HG03521 (cell line): ENCODE measurements around the gene PPM1B.
"Not testable (repeated sequence)": the region's sequence is repeated elsewhere in the genome, so short reads cannot be mapped to it uniquely, and the experiment has no call there.

ENCODE experiments used
- ATAC-seq: cut with Tn5 transposase; IDR thresholded peaks from one replicate; pipeline ENCODE4 v1.9.1; 2021; ENCODE audit warnings: mild to moderate bottlenecking, moderate library complexity; ENCODE audit not compliant: unreplicated experiment

Gene PPM1B

DNA sequence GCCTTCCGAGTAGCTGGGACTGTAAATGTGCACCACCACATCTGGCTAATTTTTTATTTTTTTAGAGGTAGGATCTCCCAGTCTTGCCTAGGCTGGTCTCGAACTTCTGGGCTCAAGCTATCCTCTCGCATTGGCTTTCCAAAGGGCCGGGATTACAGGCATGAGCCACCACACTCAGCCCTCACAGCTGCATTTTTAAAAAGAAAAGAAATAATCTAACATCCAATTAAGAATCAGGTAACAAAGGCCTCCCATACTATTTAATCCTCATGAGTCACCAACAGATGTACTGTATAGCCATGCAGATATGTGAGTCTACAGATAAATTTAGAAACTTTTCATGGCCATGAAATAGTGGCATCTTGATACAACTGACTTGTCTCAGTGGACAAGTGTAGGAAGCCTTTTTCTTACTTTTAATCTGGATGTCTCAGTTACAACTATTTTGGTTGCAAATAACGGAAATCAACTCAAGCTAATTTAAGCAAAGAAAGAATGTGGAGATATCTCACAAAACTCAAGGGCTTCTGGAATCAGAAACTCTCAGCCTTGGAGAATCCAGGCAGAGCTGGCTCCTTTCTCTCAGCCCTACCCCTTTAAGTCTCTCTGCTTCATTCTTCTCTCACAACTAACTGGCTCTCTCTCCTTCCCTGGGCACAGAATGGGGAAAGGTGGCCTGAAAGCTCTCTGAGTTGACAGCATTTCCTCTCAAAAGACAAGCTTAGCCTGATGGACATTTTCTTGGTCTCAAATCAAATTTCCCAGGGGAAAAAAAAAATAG is 12.8 kb upstream of the PPM1B start:
- no peak for ATAC-seq

DNA sequence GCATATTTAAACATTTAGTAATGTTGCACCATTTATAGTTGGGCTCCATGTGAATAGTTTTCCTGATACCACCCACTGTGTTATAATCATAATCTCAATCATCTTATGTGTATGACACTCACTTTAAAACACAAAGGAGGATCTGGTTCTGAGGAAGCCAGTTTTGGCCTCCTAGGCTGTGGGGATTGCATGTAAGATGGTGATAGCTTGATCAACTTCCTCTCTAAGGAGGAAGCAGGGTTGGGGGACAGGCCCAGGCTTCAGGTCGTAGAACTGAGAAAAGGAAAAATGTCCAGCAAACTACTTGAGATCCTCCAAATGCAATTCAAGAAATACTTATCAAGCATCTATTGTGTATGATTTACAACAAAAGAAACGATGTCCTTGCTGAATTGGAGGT is 4.9 kb upstream of the PPM1B start:
- no peak for ATAC-seq

GRCh38 chr2:44164617-44165016 is 4.1 kb upstream of the PPM1B start:
- no peak for ATAC-seq

- no peak for ATAC-seq
These were observed 2.6 kb upstream of the PPM1B start for GRCh38 chr2:44166096-44166495.

DNA sequence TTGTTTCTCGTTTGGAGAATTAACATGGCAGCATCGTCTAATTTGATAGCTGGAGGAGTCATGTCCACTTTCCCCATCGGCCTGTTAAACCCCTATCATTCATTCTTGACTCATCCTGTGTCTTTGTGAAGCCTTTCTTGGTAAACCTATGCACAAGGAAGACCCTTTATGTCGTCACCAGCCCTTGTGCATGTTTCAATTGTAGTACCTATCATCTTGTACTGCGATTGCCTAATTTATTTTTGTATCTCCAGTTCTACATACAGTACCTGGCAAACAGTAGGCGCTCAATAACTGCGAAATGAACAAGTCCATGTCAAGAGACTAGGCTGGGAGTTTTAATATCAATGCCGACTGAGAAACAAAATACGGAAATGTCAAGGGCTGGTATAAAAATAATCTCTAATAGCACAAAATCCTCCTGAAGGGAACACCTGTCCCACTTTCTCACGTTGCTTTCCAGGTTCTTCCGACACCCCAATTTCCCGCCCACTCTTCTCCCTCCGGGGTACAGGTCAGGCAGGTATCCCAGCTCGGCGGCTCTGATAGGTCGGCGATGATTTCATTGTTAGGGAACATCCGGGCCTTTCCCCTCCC is 1.3 kb upstream of the PPM1B start:
- no peak for ATAC-seq

DNA sequence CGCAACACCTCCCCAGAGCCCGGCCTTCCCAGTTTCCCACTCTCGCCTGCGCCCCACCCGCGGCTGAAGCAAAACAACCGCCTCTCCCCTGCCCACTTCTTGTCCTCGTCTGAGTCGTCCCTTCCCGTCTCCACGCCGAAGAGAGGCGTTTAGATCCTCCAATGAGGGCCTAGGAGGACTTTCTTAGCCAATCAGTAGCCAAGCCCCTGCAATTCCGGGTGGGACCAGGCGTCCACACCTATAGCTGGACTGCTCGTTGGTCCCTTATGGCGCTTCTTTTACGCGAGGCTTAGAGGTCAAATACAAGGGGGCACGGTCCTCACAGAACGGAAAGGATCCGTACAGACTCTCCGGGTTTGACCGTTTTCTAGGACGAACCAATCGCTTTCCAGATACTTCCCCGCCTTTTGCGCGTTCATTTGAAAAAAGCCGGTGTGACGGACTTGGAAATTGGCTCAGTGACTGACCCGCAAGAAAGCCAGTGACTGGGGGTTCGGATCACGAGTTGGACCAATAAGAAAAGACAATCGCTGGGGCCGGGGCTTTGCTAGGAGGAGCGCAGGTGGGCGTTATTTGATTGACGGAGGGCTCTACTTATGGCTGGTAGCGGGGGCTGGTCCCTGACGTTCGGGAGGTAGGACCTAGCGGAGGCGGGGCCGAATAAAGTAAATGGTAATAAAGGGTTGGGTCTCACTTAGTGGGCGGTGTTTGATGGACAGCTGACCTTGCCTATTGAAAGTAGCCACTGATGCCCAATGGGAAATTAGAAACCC is 581 bp upstream of the PPM1B start:
- peak; percentile 75 for ATAC-seq

DNA sequence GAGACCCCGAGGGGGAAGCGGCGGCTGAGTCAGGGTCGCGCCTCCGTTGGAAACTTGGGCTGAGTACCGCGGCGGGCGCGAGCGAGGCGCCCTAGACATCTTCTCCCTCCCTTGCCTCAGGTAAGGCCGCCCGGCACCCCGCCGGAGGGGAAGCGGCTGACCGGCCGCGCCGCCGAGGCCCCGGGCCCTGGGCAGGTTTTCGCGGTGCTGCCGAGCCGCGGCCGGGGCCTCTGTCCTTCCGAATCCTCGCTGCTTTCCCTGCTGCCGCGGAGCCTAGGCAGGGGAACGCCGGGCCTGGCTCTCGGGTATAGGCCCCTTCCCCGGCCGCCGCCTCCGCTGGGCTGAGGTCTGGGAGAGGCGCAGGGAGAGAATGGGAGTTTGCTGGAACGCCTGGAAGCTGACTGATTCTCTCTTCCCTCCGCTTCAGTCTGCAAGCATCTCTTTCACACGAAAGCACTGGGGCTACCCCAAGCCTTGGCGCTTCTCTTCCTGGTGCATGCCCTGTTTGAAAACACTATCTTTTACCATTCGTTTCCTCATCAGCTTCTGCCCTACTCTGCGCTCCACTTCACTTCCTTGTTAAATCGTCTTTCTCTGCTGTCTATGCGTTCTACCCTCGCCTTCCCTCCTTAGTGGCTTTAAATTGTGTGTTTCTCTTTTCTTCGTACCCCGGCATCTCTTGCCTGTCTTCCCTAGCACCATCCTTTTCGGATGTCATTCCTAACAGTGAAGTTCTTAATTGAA is 652 bp downstream of the PPM1B start:
- ATAC-seq = peak; percentile 3

GRCh38 chr2:44170311-44170717 is 1.6 kb downstream of the PPM1B start:
- no peak for ATAC-seq

- no peak for ATAC-seq
These were observed 2.3 kb downstream of the PPM1B start for GRCh38 chr2:44171018-44171417.

DNA sequence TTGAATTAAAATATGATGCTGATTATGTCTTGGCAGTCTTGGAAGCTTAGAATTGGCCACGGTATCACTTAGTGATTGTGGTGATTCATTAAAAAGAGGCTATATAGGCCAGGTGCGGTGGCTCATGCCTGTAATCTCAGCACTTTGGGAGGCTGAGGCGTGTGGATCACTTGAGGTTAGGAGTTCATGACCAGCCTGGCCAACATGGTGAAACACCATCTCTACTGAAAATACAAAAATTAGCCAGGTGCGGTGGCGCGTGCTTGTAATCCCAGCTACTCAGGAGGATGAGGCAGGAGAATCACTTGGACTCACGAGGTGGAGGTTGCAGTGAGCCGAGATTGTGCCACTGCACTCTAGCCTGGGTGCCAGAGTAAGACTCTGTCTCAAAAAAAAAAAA is 2.8 kb downstream of the PPM1B start:
- not testable (repeated sequence) for ATAC-seq

GRCh38 chr2:44172576-44172975 is 3.9 kb downstream of the PPM1B start:
- ATAC-seq = no peak

- no peak for ATAC-seq
These were observed 10.3 kb downstream of the PPM1B start for GRCh38 chr2:44178950-44179349.

DNA sequence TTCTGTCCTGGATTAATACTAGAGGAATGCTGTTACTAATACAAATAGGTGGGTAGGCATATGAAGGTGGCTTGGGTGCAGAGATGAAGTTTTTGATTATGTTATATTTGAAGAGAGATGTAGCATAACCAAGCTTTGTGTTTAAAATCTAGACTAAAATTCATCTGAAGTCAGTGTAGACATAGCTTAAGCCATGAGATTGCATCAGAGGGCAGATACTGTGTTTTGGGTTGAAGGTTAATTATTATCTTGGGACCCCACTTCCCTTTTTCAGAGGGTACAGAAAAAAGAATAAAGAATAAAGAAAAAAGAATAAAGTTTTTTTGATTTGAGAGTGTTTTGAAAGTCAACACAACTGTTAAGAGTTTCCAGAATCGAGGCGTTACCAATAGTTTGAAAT is 13.0 kb downstream of the PPM1B start:
- ATAC-seq = no peak

DNA sequence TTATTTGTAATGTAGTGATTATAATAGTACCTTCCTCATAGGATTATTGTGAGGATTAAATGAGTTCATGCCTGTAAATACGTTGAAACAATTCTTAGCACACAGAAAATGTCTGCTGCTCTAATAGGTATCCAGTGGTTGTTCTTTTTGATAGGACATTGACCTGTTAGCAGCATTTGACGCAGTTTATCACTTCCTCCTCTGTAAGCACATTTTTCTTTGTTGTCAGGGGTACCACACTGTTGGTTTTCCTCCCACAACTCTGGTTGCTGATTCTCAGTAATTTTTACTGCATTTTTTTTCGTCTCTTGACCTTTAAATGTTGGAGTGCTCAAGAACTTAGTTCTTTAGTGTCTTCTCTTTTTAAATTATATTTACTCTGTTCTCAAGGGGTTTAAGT is 15.4 kb downstream of the PPM1B start:
- no peak for ATAC-seq

- no peak for ATAC-seq
These were observed 18.1 kb downstream of the PPM1B start for GRCh38 chr2:44186810-44187209.

- ATAC-seq = no peak
These were observed 18.6 kb downstream of the PPM1B start for GRCh38 chr2:44187251-44187650.

DNA sequence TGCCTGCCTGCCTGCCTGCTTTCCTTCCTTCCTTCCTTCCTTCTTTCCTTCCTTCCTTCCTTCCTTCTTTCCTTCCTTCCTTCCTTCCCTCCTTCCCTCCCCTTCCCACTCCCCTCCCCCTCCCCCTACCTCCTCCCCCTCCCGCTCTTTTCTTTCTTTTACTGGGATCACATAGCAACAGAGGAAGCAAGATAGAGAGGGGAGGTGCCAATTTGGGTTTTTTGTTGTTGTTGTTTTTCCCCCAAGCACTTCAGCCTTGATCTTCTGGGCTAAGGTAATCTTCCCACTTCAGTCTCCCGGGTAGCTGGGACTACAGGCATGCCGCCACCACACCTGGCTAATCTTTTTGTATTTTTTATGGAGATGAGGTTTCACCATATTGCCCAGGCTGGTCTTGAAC is 20.0 kb downstream of the PPM1B start:
- ATAC-seq = no peak

GRCh38 chr2:44189104-44189503 is 20.4 kb downstream of the PPM1B start:
- ATAC-seq = no peak

- ATAC-seq = no peak
These were observed 21.9 kb downstream of the PPM1B start for GRCh38 chr2:44190526-44190925.

GRCh38 chr2:44191739-44192138 is 23.1 kb downstream of the PPM1B start:
- ATAC-seq = peak; percentile 81

GRCh38 chr2:44192646-44193045 is 24.0 kb downstream of the PPM1B start:
- ATAC-seq = no peak
